HG02623 (cell line): ENCODE data around the gene PREX1.

ENCODE experiments used
- ATAC-seq: cut with Tn5 transposase; IDR thresholded peaks from one replicate; pipeline ENCODE4 v1.9.1; 2021; ENCODE audit warnings: moderate library complexity; ENCODE audit not compliant: unreplicated experiment

Gene PREX1

DNA sequence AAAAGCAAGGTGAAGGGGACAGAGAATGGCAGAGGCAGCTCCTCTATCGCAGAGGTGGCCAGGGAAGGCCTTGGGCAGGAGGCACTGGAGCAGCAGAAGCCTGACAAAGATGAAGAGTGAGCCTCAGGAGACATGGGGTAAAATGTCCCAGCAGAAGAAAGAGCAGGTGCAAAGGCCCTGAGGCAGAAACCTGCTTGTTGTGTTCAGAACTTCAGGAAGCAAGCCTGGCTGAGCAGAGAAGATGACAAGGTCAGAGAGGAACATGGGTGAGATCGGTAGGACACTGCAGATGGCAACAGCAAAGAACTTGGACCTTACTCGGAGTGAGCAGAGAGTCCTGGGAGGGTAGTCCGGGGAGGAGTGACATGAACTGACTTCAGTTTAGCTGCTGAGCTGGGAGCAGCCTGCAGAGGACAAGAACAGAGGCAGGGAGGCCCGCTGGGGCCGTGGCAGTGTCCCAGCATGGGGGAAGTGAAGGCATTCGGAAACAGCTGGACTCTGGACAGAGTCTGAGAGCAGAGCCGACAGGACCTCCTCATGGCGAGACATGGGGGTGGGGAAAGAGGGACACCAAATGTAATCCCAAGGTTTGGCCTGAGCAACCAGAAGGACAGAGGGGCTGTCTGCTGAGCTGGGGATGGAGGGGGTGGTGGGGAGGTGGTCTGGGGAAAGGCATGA is 106.3 kb downstream of the PREX1 start:
- no peak for ATAC-seq

DNA sequence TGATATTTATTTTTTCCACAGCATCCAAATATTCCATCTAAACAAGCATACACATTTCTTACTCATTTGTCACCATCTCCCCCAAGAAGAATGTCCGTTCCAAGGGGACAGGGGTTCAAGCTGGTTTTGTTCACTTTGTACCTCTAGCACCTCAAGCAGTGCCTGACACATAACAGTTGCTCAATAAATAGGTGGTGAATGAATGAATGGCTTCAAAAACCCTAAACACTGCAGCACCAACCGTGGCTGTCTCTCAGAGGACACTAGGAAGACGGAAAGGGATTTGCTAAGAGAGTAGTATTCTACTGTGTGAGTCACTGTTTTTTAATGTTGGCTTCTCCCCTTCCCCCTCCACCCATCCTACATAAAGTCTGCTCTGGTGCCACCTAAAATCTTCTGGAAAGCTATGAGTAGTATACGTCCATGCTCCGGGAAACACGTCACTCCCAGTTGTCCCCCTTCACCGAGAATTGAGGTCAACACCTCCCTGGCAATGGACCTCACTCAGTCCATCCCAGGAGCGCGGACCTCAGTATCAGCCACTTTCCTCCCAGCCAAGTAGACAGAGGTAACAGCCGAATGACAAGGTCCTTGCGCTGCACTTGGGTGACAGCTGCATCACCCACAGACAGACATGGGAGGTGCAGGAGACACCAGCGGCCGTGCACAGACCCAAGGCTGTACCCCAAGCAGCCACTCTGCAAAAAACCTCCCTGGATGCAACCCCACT is 107.4 kb downstream of the PREX1 start:
- no peak for ATAC-seq

DNA sequence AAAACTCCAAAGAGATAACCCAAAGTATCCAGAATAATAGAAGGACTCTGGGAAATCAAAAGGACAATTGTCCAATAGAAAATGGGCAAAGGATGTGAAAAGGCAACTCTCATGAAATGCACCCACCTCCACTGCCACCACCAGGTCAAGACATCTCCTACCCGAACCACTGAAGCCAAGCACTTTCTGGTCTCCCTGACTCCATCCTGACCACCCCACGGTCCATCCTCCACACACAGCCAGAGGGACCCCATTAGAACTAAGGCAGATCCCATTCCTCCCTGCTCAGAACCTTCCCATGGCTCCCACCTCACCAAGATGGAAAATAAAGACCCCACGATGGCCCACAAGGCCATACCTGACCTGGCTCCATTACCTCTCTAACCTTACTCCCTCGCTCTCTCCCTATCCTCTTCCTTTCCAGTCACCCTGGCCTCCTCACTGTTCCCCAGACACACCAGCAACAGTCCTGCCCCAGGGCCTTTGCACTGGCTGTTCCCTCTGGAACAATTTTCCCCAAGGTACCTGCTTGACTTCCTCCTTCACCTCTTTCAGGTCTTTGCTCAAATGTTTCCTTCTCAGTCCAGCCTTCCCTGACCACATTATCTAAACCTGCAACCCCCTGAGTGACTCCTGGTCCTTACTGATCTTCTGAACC is 108.1 kb downstream of the PREX1 start:
- no peak for ATAC-seq

DNA sequence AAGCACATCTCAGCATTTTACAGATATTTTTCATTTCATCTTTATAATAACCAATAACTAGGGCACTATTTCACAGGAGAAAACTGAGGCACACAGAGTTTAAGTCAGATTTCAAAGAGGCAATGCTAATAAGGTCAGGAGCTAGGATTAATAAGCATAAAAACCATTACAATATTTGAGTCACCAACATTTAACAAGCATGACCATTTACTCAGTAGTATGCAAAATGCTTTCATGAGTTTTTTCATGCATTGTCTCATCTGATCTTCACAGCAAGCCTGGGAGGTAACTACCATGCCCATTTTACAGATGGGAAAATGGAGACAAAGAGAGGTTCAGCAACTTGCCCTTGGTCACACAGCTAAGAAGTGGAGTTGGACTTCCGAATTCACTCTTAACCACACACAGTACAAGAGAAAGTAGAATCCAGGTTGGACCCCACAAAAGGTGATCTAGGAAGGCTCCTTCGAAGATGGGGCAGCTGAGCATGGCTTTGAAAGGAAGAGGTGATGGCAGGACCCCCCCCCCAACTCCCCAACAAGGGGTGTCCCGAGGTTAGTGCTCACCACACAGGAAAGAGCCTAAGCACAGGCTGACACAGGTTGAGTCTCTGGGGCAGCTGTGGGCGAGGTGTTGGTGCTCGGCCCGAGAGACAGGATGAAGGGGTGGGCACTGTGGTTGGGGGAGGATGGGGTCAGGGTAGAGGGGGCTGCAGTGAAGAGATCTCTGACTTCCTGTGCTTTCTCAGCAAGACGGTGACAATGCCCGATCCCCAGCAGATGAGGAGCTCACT is 108.8 kb downstream of the PREX1 start:
- ATAC-seq = no peak

- ATAC-seq = no peak
Observed at GRCh38 chr20:48717680-48718223, 110.0 kb downstream of the PREX1 start.

DNA sequence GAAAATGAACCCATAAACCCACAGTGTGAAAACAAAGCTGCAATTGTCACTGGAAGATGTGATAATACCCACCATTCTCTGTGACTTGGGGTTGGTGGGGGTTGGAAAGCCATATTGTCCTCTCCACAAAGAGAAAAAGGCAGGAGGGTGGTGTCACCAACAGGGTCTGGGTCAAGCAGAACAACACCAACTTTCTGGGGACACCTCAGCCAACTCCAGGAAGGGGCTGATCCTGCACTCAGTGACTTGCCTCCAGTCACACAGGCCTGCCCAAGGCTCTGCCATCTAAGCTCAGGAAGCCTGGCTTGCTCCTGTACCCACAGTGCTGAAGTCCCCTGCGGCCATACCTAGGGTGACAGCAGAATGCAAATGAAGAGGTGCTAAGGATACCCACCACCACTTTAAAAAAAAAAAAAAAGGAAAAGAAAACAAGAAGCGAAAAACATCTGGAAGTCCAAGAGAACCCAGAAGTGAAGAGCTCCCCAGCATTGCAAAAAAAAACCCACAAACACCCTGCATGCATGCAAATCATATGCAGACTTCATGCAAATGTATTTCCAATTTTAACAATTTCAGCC is 110.6 kb downstream of the PREX1 start:
- ATAC-seq = no peak

DNA sequence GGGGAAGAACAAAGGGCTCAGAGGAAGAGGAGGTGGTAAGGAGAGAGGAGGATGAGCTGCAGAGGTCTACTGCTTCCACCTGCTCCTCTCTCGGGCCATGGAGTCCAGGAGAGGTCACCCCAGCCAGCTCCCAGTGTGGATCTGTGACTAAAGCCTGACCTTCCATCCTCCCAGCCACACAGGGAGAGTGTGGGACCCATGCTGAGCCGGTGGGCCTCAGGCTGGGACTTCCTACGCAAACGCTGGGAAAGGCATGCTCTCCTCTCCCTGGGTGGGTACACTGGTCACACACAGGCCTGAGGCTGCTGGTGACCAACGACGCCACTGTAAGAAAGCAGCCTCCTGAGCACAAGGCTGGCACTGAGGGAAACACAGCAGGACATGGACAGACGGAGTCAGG is 111.3 kb downstream of the PREX1 start:
- ATAC-seq = no peak

DNA sequence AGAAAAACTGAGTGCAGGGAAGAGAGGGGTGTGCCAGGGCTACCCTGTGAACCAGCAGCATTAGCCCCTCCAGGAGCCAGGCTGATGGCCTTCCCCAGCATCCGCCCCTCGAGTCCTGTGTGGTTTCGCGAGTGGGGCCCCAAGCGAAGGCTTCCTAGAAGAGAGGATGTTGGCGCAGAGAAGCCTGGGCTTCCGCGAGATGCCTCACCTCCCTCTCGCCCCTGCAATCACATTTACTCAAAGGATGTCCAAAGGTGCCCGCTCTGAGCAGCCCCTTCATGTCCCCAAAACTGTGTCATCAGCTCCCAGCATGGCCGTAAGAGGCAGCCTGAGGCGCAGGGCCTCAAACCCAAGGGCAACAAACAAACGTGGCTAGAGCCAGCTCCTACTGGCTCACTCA is 111.7 kb downstream of the PREX1 start:
- ATAC-seq = no peak

DNA sequence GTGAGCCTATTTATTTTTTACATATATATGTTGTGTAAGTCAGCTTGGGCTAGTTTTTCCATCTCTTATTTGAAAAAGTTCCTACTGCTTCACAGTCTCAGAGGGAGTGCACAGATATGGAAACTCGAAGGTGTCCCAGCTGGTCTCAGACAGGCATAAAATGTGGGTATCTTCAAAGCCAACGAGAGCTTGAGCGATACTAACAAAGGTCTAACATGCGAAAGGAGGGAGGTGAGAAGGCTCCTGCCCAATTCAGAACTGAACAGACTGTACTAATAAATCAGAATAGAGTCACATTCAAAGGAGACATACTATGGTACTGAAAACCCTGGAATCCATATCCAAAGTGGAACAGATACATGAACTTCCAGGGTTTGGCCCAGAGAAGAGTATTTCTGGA is 113.0 kb downstream of the PREX1 start:
- ATAC-seq = no peak

DNA sequence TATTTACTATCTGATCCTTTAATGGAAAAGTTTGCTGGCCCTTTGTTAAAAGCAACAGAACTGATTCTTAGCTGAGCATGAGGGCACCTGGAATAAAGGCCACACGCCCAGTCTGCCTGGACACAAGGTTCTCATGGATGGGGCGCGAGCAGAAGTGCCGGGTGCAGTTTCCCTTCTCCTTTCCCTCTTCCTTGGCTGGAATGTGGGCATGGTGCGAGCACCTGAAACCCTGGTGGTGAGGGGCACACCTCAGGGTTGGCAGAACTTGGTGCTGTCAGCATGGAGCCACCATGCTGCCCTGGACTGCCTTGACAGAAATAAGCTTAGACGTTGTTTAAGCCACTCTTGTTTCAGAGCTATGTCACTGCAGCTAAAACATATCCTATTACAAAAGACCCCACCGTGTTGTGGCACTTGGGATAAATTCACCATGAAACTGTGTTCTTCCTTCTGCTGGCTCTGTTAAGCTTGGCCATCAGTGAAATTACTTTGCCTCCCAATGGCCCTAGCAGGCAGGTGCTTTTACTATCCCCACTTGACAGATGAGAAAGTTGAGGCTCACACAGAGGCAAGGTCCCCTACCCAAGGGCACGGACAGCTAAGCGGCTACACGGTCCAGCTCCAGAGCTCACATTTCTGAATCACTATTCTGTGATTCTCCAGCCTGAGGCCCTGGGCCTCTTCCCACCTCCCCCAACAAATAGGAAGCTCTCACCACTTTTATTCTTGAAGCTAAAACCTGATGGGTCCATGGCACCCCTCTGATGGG is 115.9 kb downstream of the PREX1 start:
- ATAC-seq = no peak

- ATAC-seq = no peak
Observed at GRCh38 chr20:48711044-48711428, 116.8 kb downstream of the PREX1 start.

DNA sequence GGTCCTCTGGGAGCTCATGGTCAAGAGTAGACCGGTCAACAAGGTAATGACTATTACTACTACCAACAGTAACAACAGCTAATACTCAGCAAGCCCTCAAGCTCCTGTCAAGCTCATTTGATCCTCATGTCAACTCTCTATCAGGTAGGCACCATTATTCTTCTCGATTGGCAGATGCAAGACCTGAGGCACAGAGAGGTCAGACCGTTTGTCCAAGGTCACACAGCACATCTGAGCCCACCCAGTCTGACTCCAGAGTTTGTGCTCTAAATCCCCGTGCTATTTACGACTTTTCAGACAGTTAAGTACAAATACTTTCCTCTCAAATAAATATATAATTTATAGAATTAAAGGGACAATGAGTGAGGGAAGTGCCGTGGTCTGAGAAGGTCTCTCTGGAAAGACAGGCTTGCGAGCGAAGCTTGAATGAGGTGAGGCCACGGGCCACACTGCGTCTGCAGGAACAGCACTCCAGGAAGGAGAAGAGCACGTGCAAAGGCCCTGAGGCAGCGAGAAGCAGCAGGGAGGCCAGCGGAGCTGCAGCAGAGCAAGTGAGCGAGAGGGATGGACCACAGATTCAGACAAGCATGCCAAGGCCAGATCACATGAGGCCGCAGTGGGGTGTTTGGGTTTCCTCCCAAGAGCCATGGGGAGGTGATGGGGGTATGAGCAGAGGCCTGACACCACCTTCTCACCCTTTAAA is 117.3 kb downstream of the PREX1 start:
- ATAC-seq = no peak

GRCh38 chr20:48709744-48710143 is 118.1 kb downstream of the PREX1 start:
- ATAC-seq = no peak

DNA sequence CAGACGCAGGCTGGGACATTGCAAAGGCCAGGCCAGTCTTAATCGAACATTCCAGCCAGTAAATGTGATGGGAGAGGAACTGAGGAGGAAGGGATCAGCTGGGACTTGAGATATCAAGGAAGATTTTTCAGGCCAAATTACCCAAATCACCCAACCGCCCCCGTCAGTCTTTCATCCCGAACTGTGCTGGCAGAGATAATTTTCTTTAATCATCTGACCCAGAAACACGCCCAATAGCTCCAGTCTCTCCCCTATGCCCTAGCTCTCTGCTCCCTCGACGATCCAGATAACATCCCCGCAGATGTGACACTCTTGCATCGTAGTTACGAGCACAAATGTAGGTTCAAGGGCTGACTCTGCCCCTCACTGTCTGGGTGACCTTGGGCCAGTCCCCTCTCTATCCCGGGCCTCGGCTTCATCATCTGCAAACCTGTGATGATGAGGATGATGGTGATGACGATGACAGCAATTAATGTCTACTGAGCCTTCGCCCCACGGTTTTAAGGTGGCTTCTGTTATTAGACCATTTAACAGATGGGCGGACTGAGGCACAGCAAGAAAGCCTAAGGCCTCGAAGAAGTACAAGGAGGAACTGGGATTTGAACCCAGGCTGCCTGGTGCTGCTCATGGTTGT is 118.6 kb downstream of the PREX1 start:
- no peak for ATAC-seq

DNA sequence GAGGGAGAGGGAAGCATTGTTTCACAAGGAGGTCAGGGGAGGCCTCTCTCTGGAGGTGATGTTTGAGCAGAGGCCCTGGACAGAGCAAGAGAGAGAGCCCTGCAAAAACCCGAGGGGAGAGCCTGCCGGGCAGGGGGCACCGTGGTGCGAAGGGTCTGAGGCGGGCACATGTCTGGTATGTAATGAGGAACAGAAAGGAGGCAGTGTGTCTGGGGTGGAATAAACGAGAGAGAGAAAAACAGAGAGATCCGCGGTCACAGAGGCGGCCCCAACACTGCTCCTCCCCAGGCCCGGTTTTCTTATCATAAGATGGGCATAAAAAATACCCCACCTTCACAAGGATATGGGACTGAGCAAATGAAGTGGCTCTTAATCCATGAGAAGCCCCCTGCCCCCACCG is 119.2 kb downstream of the PREX1 start:
- ATAC-seq = no peak

DNA sequence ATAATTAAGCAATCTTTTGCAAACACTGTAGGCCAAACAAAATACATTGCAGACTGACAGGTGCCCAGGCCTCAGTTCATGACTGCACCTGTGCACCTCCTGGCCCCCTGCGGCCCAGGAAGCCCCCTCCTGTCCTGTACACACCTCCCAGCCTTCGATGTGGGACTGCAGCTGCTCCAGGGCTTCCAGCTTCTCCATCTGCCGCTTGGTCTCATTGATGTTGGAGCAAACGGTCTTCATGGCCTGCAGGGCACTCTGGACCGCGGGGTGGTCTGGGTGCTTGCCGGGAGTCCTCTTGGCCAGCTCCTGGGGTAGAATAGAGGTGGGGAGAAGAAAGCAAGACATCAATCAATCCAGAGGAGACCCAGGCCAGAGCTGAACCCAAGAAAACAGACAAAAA is 119.7 kb downstream of the PREX1 start:
- no peak for ATAC-seq

GRCh38 chr20:48706710-48707365 is 121.0 kb downstream of the PREX1 start:
- no peak for ATAC-seq

GRCh38 chr20:48706116-48706656 is 121.6 kb downstream of the PREX1 start:
- no peak for ATAC-seq
